ENCODE data around the gene GNAL.

DNA sequence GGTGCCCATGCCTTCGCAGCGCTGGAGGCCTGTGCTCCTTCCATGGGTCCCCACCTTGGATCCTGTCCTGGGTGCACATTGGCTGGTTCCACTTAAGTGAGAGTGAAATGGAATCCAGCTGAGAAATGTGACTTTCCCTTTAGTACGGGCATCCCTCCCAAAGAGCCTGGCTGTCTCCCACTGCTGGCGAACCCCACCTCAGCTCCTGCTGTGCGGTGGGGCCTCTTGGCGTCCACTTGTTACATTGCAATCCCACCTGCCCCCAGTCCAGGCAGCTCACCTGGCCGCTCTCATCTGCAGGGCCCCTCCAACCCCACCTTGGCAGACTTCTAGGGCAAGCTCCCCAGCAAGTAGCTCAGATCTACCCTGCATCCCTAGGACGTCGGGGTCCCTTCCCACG, 35.5 kb upstream of the GNAL start:
- TF ChIP-seq POLR2AphosphoS5 (IDR thresholded peaks at IDR 0.05; ENCODE audit: low read depth, low read length) (no peak), CTCF (IDR thresholded peaks at IDR 0.05 in 2 of 3, conservative IDR thresholded peaks at IDR 0.05 in 1 of 3; ENCODE audit: borderline replicate concordance in 1 of 3, insufficient read depth in 1 of 3, low read depth in 2 of 3, low read length in 2 of 3) (no peak), SIN3A (IDR thresholded peaks at IDR 0.05; ENCODE audit: low read depth) (no peak), CEBPB (IDR thresholded peaks at IDR 0.05; ENCODE audit: low read depth) (no peak), YY1 (IDR thresholded peaks at IDR 0.05; ENCODE audit: extremely low read depth, insufficient replicate concordance, low read depth, low read length) (no peak), ZFX (IDR thresholded peaks at IDR 0.05) (no peak), TCF7L2 (IDR thresholded peaks at IDR 0.05; ENCODE audit: borderline replicate concordance, extremely low read depth, insufficient read depth, insufficient read length) (no peak), POLR2A (IDR thresholded peaks at IDR 0.05; ENCODE audit: borderline replicate concordance, extremely low read depth, insufficient read depth, insufficient read length) (no peak), ZBTB33 (IDR thresholded peaks at IDR 0.05; ENCODE audit: extremely low read depth, insufficient replicate concordance, low read length) (no peak), RAD21 (IDR thresholded peaks at IDR 0.05; ENCODE audit: low read depth) (no peak), JUND (IDR thresholded peaks at IDR 0.05) (no peak), EZH2 (IDR thresholded peaks at IDR 0.05) (no peak)

All from HCT116 (cell line).